Endothelial cell of umbilical vein (primary cell): ENCODE measurements around the gene CSE1L. TPM values are rescaled to one million over a fixed set of nuclear protein-coding genes. Genes with fewer than 3 reads are reported as not detected.

Experiments
- BruUV-seq: library from RNA; stranded (reverse); fragments of 400-500 nt; replicated peaks from 2 replicates; lab custom pipeline; 2021; lab: Mats Ljungman, UMichigan
- CTCF ChIA-PET: fragments of 300-600, 350-600 bp; sonication (Branson Sonifier 250); formaldehyde crosslinking; loops from one replicate; lab custom pipeline; 2021; ENCODE audit warnings: antibody characterized with exemption, inconsistent platforms; lab: Charles Lee
- POLR2A ChIA-PET: fragments of 300-600, 350-600 bp; sonication (Branson Sonifier 250); formaldehyde crosslinking; loops from one replicate; lab custom pipeline; 2021; ENCODE audit warnings: antibody characterized with exemption, inconsistent platforms; lab: Charles Lee
- DNase-seq: peaks from one replicate; pipeline ENCODE4 v3.0.0-alpha.2; 2011; ENCODE audit warnings: low read depth, low spot score
- FAIRE-seq: peaks from 2 replicates; lab custom pipeline; 2011; peaks lifted over from hg19 to GRCh38; lab: Jason Lieb, UNC
- H2AFZ ChIP-seq: 2 replicates; pipeline ENCODE4 v1.6.0; 2012; ENCODE audit warnings: low read depth, low read length, control low read depth, inconsistent platforms
- H3K27ac ChIP-seq: 2 replicates; pipeline ENCODE4 v1.5.1; 2011; ENCODE audit warnings: low read depth, mild to moderate bottlenecking, control low read depth, low read length, moderate library complexity; ENCODE audit not compliant: insufficient read depth
- H3K27me3 ChIP-seq, 2 experiments: 2 replicates each; pipeline versions ENCODE4 v1.6.0 to v1.6.1; 2011; ENCODE audit warnings: low read length in 2 of 2, mixed read lengths in 1 of 2; ENCODE audit not compliant: control insufficient read depth in 2 of 2, insufficient read depth in 2 of 2
- H3K36me3 ChIP-seq, 2 experiments: 2 replicates in 1 of 2; 3 replicates in 1 of 2; pipeline ENCODE4 v1.5.1; 2011; ENCODE audit warnings: low read length in 2 of 2, mild to moderate bottlenecking in 1 of 2, moderate library complexity in 1 of 2; ENCODE audit not compliant: control insufficient read depth in 2 of 2, insufficient read depth in 2 of 2; ENCODE audit errors: extremely low read depth in 1 of 2
- H3K4me1 ChIP-seq: 3 replicates; pipeline ENCODE4 v1.5.1; 2011; ENCODE audit warnings: mild to moderate bottlenecking, low read length; ENCODE audit not compliant: control insufficient read depth, insufficient read depth; ENCODE audit errors: extremely low read depth
- H3K4me2 ChIP-seq: 2 replicates; pipeline ENCODE4 v1.6.1; 2011; ENCODE audit warnings: low read length, control low read depth, mixed read lengths; ENCODE audit not compliant: insufficient read depth
- H3K4me3 ChIP-seq, 3 experiments: fragments of 200-600 bp in 1 of 3; sonication (generic), shearing (Covaris generic) in 1 of 3; replicated peaks in 1 of 3; 2 replicates each; pipeline ENCODE4 v1.5.1; 2011 to 2016; ENCODE audit warnings: control low read depth in 3 of 3, low read length in 3 of 3, mild to moderate bottlenecking in 2 of 3, inconsistent platforms in 1 of 3, low read depth in 1 of 3, moderate library complexity in 1 of 3; ENCODE audit not compliant: insufficient read depth in 1 of 3
- H3K79me2 ChIP-seq: 2 replicates; pipeline ENCODE4 v1.6.0; 2012; ENCODE audit warnings: low read length, inconsistent platforms; ENCODE audit not compliant: control insufficient read depth, insufficient read depth
- H3K9ac ChIP-seq: replicated peaks from 2 replicates; pipeline ENCODE3; 2011; ENCODE audit warnings: low read length, control low read depth; ENCODE audit not compliant: insufficient read depth; ENCODE audit errors: extremely low read depth
- H3K9me1 ChIP-seq: replicated peaks from 3 replicates; pipeline ENCODE4 v1.6.0; 2011; ENCODE audit warnings: mild to moderate bottlenecking, low read length; ENCODE audit not compliant: control insufficient read depth, insufficient read depth; ENCODE audit errors: extremely low read depth
- H3K9me3 ChIP-seq: replicated peaks from 2 replicates; pipeline ENCODE4 v1.5.1; 2012; ENCODE audit warnings: low read length, inconsistent platforms; ENCODE audit not compliant: control insufficient read depth, insufficient read depth
- H4K20me1 ChIP-seq: replicated peaks from 2 replicates; pipeline ENCODE3; 2011; ENCODE audit warnings: mild to moderate bottlenecking, low read length; ENCODE audit not compliant: control insufficient read depth, insufficient read depth; ENCODE audit errors: extremely low read depth
- EZH2 ChIP-seq: IDR thresholded peaks from 2 replicates; pipeline ENCODE4 v1.6.1; 2012; ENCODE audit warnings: borderline replicate concordance, low read depth, mild to moderate bottlenecking, moderate library complexity, low read length, inconsistent platforms; ENCODE audit not compliant: severe bottlenecking
- FOS ChIP-seq: IDR thresholded peaks from 2 replicates; pipeline ENCODE4 v1.6.1; 2011; ENCODE audit warnings: mild to moderate bottlenecking, low read length, moderate library complexity, borderline replicate concordance; ENCODE audit not compliant: insufficient read depth
- GATA2 ChIP-seq: IDR thresholded peaks from 2 replicates; pipeline ENCODE4 v1.7.0; 2011; ENCODE audit warnings: low read depth, mild to moderate bottlenecking, moderate library complexity, mixed read lengths, low read length; ENCODE audit not compliant: insufficient read length, insufficient read depth
- JUN ChIP-seq: IDR thresholded peaks from 2 replicates; pipeline ENCODE4 v1.6.1; 2011; ENCODE audit warnings: borderline replicate concordance, low read depth; ENCODE audit not compliant: insufficient read length, insufficient read depth
- MYC ChIP-seq: IDR thresholded peaks from one replicate; pipeline ENCODE4 v1.6.1; 2011; ENCODE audit warnings: mild to moderate bottlenecking, low read depth, low read length
- POLR2A ChIP-seq: IDR thresholded peaks from 2 replicates; pipeline ENCODE4 v1.6.1; 2012; ENCODE audit warnings: low read depth, mild to moderate bottlenecking, control low read depth, low read length
- POLR2AphosphoS5 ChIP-seq: IDR thresholded peaks from 2 replicates; pipeline ENCODE4 v1.6.1; 2012; ENCODE audit warnings: low read depth, mild to moderate bottlenecking, control low read depth, low read length, moderate library complexity; ENCODE audit not compliant: insufficient read depth
- dilution Hi-C: fragments of 300-500 bp; cut with MboI; formaldehyde crosslinking; loops from one replicate; pipeline ENCODE4 v1.15.0; 2019; ENCODE audit warnings: low sequenced_read_pairs; ENCODE audit not compliant: extremely low pct_ligation_motif_present
- intact Hi-C: fragments of 100-400 bp; cut with micrococcal nuclease; formaldehyde crosslinking; loops from one replicate; pipeline ENCODE4 v1.10.0; 2022
- polyA plus RNA-seq, 4 experiments: library from polyadenylated mRNA; depleted of rRNA in 3 of 4; stranded (reverse) in 3 of 4; unstranded in 1 of 4; fragments of >200 nt; gene quantifications; 2 replicates each; pipeline versions ENCODE4 v1.2.1 to v1.2.3, GENCODE V29; 2011 to 2012; ENCODE audit warnings: missing spikeins in 1 of 4
- total RNA-seq: library from RNA; stranded (reverse); gene quantifications from 2 replicates; pipeline ENCODE4 v1.2.3, GENCODE V29; 2021
- TF ChIP-seq, protein P1 (sequence below), 2 donors: IDR thresholded peaks; 1 replicate in 1 of 2; 2 replicates in 1 of 2; pipeline ENCODE4 v1.5.1; 2011; ENCODE audit warnings: low read length in 2 of 2, mild to moderate bottlenecking in 2 of 2, moderate library complexity in 2 of 2, control low read depth in 1 of 2, inconsistent platforms in 1 of 2, low read depth in 1 of 2; ENCODE audit not compliant: insufficient read depth in 1 of 2; ENCODE audit errors: extremely low read depth in 1 of 2
- TF ChIP-seq, protein P2 (sequence below): IDR thresholded peaks from 2 replicates; pipeline ENCODE4 v1.6.1; 2011; ENCODE audit not compliant: insufficient read depth, insufficient read length

Gene CSE1L
- total and polyA plus RNA-seq, 2 donors (not counting 3 experiments of a cell fraction or from before 2014, with no cell fraction given), result 35.1 to 118 TPM

DNA sequence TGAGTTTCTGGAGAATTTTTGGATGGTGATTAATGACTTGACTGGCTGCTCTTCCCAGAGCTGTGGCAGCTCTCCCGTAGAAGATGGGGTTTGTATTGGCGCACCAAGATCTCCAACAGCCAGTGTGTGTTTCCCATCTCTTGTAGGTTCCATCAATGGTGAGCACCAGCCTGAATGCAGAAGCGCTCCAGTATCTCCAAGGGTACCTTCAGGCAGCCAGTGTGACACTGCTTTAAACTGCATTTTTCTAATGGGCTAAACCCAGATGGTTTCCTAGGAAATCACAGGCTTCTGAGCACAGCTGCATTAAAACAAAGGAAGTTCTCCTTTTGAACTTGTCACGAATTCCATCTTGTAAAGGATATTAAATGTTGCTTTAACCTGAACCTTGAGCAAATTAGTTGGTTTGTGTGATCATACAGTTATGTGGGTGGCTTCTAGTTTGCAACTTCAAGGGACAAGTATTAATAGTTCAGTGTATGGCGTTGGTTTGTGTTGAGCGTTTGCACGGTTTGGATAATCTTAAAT lies 50.2 kb downstream of the CSE1L start:
- Histone ChIP-seq H2AFZ (no peak overlapping the region), H3K9me3 (no peaks in the 10 kb centered on the region), H3K9ac (no peak overlapping the region), H3K79me2 (peaks cover 10% of the 10 kb centered on the region), H3K4me1 (no peaks in the 10 kb centered on the region), H3K27me3 (no peaks in the 10 kb centered on the region), H3K4me3 (no peak overlapping the region), H4K20me1 (peaks cover 2% of the 10 kb centered on the region), H3K27ac (no peak overlapping the region), H3K4me2 (no peak overlapping the region), H3K36me3 (peaks cover 8 to 33% of the 10 kb centered on the region in 2 experiments), H3K9me1 (no peaks in the 10 kb centered on the region)
- DNase-seq, result peak; percentile 75
- POLR2A ChIA-PET, result no interaction called here
- CTCF ChIA-PET, result no interaction called here
- no peak for FAIRE-seq
- dilution Hi-C loops (no loop called here), intact Hi-C loops (no loop called here)
- no peak for TF ChIP-seq MYC
- no peak for TF ChIP-seq GATA2
- TF ChIP-seq, protein P1, sequence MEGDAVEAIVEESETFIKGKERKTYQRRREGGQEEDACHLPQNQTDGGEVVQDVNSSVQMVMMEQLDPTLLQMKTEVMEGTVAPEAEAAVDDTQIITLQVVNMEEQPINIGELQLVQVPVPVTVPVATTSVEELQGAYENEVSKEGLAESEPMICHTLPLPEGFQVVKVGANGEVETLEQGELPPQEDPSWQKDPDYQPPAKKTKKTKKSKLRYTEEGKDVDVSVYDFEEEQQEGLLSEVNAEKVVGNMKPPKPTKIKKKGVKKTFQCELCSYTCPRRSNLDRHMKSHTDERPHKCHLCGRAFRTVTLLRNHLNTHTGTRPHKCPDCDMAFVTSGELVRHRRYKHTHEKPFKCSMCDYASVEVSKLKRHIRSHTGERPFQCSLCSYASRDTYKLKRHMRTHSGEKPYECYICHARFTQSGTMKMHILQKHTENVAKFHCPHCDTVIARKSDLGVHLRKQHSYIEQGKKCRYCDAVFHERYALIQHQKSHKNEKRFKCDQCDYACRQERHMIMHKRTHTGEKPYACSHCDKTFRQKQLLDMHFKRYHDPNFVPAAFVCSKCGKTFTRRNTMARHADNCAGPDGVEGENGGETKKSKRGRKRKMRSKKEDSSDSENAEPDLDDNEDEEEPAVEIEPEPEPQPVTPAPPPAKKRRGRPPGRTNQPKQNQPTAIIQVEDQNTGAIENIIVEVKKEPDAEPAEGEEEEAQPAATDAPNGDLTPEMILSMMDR (IDR thresholded peaks at IDR 0.05; ENCODE audit: extremely low read depth in 1 of 2, insufficient read depth in 1 of 2, low read depth in 1 of 2, low read length in 2 of 2), result no peak
- TF ChIP-seq, protein P2, sequence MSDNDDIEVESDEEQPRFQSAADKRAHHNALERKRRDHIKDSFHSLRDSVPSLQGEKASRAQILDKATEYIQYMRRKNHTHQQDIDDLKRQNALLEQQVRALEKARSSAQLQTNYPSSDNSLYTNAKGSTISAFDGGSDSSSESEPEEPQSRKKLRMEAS, result no peak
- TF ChIP-seq JUN, result no peak
- TF ChIP-seq POLR2A, result no peak
- TF ChIP-seq FOS, result no peak
- no peak for TF ChIP-seq POLR2AphosphoS5
- no peak for TF ChIP-seq EZH2
- no TSS peak for BruUV-seq
